Measurements from ENCODE around the gene LY86. TPM values are rescaled to one million over a fixed set of nuclear protein-coding genes. Genes with fewer than 3 reads are reported as not detected.

LY86 gene
- total and polyA plus RNA-seq, 9 of the 15 experiments (the other 6 are each of a cell fraction or from before 2014, with no cell fraction given) = 0.08 to 0.20 TPM; not detected in 7

- TF ChIP-seq MITF (IDR thresholded peaks at IDR 0.05) (0 out of 2 replicates have a peak, but pooled peaks have one; percentile 35), ESRRA (IDR thresholded peaks at IDR 0.05; ENCODE audit: borderline replicate concordance, low read depth) (peak; percentile 32; the same call in 1 of the 2 replicates), ZNF511 (CRISPR knock-in tag; IDR thresholded peaks at IDR 0.05) (peak; percentile 60; the same call in 1 of the 2 replicates), ZC3H4 (CRISPR knock-in tag; IDR thresholded peaks at IDR 0.05; ENCODE audit: borderline replicate concordance) (peak; percentile 19; the same call in 1 of the 2 replicates), RHOXF2B (CRISPR knock-in tag; conservative IDR thresholded peaks at IDR 0.05) (no peak), ZNF263 (CRISPR knock-in tag; IDR thresholded peaks at IDR 0.05; ENCODE audit: borderline replicate concordance) (peak; percentile 8; the same call in 1 of the 2 replicates), MAZ (CRISPR knock-in tag; conservative IDR thresholded peaks at IDR 0.05 in 1 of 2, IDR thresholded peaks at IDR 0.05 in 1 of 2) (peak in 1 of 2 experiments; percentile 89; a peak in 3 of 4 replicates)
Observed at GRCh38 chr6:6686748-6687601, 98.5 kb downstream of the LY86 start (continued).
